ENCODE data around the gene IRF2BP1. TPM values are rescaled to one million over a fixed set of nuclear protein-coding genes. Genes with fewer than 3 reads are reported as not detected.
A peak's percentile ranks its signal among the peaks of the same experiment; 100 is the strongest.
"Not testable (repeated sequence)": the region's sequence is repeated elsewhere in the genome, so short reads cannot be mapped to it uniquely, and the experiment has no call there.

The IRF2BP1 gene
- total RNA-seq, 1 donor from 2014 or later, result 11.8 TPM

- Histone ChIP-seq H3K27me3 (ENCODE audit: control insufficient read depth, insufficient read depth, low read length) (no peaks in the 10 kb centered on the region), H3K4me3 (ENCODE audit: low read depth, low read length) (peak overlapping the region; percentile 74), H3K36me3 (ENCODE audit: control insufficient read depth, insufficient read depth, low read length) (no peaks in the 10 kb centered on the region)
- no peak for TF ChIP-seq CTCF (IDR thresholded peaks at IDR 0.05; ENCODE audit: insufficient read depth, low read length, severe bottlenecking)
- DNase-seq (ENCODE audit: low read depth) (no peak), FAIRE-seq (no peak)
Measured at GRCh38 chr19:45900738-45901431, 14.9 kb upstream of the IRF2BP1 start.

GRCh38 chr19:45899919-45900589 lies 14.1 kb upstream of the IRF2BP1 start:
- no peak for DNase-seq (ENCODE audit: low read depth)
- TF ChIP-seq CTCF (IDR thresholded peaks at IDR 0.05; ENCODE audit: insufficient read depth, low read length, severe bottlenecking), result no peak
- H3K4me3 ChIP-seq (ENCODE audit: low read depth, low read length), result no peak overlapping the region
- no peaks in the 10 kb centered on the region for H3K27me3 ChIP-seq (ENCODE audit: control insufficient read depth, insufficient read depth, low read length)
- H3K36me3 ChIP-seq (ENCODE audit: control insufficient read depth, insufficient read depth, low read length), result peaks cover 2% of the 10 kb centered on the region
- peak; percentile 87 for FAIRE-seq

GRCh38 chr19:45899253-45899652 lies 13.3 kb upstream of the IRF2BP1 start:
- no peak for TF ChIP-seq CTCF (IDR thresholded peaks at IDR 0.05; ENCODE audit: insufficient read depth, low read length, severe bottlenecking)
- no peak for DNase-seq (ENCODE audit: low read depth)
- no peak overlapping the region for H3K4me3 ChIP-seq (ENCODE audit: low read depth, low read length)
- FAIRE-seq, result no peak
- no peaks in the 10 kb centered on the region for H3K27me3 ChIP-seq (ENCODE audit: control insufficient read depth, insufficient read depth, low read length)
- H3K36me3 ChIP-seq (ENCODE audit: control insufficient read depth, insufficient read depth, low read length), result peaks cover 2% of the 10 kb centered on the region

- TF ChIP-seq CTCF (IDR thresholded peaks at IDR 0.05; ENCODE audit: insufficient read depth, low read length, severe bottlenecking), result no peak
- H3K27me3 ChIP-seq (ENCODE audit: control insufficient read depth, insufficient read depth, low read length), result no peaks in the 10 kb centered on the region
- FAIRE-seq (no peak), DNase-seq (ENCODE audit: low read depth) (no peak)
- peaks cover 2% of the 10 kb centered on the region for H3K36me3 ChIP-seq (ENCODE audit: control insufficient read depth, insufficient read depth, low read length)
- no peak overlapping the region for H3K4me3 ChIP-seq (ENCODE audit: low read depth, low read length)
Measured at GRCh38 chr19:45897261-45897812, 11.4 kb upstream of the IRF2BP1 start.

GRCh38 chr19:45895983-45896599 lies 10.2 kb upstream of the IRF2BP1 start:
- FAIRE-seq; DNase-seq (ENCODE audit: low read depth); H3K27me3 ChIP-seq (ENCODE audit: control insufficient read depth, insufficient read depth, low read length); H3K36me3 ChIP-seq (ENCODE audit: control insufficient read depth, insufficient read depth, low read length); H3K4me3 ChIP-seq (ENCODE audit: low read depth, low read length): not testable (repeated sequence)

- DNase-seq (ENCODE audit: low read depth) (no peak), FAIRE-seq (no peak)
- no peak for TF ChIP-seq CTCF (IDR thresholded peaks at IDR 0.05; ENCODE audit: insufficient read depth, low read length, severe bottlenecking)
- H3K4me3 ChIP-seq (ENCODE audit: low read depth, low read length), result no peak overlapping the region
- no peaks in the 10 kb centered on the region for H3K27me3 ChIP-seq (ENCODE audit: control insufficient read depth, insufficient read depth, low read length)
- H3K36me3 ChIP-seq (ENCODE audit: control insufficient read depth, insufficient read depth, low read length), result peaks cover 2% of the 10 kb centered on the region
Measured at GRCh38 chr19:45895519-45895972, 9.6 kb upstream of the IRF2BP1 start.
